C4-2B (cell line): Measurements from ENCODE around the gene NFIA.
"Not testable (repeated sequence)": the region's sequence is repeated elsewhere in the genome, so short reads cannot be mapped to it uniquely, and the experiment has no call there.

Experiments used
- H3K27ac ChIP-seq: fragments of 450-650 bp; 2 replicates; pipeline ENCODE4 v1.5.1; 2017
- ZFX ChIP-seq: fragments of 450-650 bp; IDR thresholded peaks from 2 replicates; pipeline ENCODE4 v1.6.1; 2017
- TF ChIP-seq, protein P1 (sequence below): fragments of 450-650 bp; conservative IDR thresholded peaks from 2 replicates; pipeline ENCODE4 v1.5.1; 2017; ENCODE audit warnings: mild to moderate bottlenecking

NFIA gene

DNA sequence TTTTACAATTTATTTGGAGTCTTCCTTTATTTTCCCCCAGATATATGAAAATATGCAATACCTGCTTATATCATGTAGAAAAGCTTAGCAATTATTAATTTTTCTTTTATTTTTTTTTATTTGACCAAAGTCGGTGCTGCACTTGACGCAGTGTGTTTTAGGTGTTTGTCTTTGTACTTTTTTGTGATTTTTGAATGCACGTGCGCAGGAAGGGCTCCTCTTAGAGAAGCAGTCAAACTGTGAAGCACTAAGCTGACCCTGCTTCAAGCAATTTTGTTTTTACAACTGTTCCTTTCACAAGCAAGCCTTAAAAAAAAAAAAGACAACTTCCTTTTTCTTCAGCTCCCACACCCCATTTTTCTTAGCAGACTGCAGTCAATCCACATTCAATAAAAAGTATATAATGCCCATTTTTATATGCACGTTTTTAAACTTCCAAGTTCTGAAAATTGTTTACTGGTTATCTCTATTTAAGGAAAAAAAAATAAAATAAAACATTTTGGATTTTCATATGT is 375.2 kb downstream of the NFIA start:
- H3K27ac ChIP-seq = no peak overlapping the region
- TF ChIP-seq, protein P1, sequence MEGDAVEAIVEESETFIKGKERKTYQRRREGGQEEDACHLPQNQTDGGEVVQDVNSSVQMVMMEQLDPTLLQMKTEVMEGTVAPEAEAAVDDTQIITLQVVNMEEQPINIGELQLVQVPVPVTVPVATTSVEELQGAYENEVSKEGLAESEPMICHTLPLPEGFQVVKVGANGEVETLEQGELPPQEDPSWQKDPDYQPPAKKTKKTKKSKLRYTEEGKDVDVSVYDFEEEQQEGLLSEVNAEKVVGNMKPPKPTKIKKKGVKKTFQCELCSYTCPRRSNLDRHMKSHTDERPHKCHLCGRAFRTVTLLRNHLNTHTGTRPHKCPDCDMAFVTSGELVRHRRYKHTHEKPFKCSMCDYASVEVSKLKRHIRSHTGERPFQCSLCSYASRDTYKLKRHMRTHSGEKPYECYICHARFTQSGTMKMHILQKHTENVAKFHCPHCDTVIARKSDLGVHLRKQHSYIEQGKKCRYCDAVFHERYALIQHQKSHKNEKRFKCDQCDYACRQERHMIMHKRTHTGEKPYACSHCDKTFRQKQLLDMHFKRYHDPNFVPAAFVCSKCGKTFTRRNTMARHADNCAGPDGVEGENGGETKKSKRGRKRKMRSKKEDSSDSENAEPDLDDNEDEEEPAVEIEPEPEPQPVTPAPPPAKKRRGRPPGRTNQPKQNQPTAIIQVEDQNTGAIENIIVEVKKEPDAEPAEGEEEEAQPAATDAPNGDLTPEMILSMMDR = no peak
- TF ChIP-seq ZFX = no peak

DNA sequence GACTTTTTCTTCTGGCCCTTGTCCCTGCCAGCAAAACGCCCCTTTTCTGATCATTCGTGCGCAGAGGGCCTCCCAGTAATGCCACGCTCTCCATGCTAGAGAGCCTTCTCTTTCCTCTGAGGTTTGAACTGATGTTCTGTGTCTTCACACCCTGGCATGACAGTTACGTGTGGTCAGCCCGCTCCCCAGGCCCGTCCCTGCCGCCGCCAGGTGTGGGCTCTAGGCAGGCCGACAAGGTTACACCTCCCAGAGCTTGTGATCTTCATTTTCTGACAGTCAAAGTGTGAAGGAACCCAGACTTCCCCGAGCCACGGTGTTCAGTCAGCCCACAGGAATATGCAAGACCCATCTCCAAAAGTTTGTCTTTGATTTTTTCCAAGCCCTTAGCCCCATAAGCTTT is 377.0 kb downstream of the NFIA start:
- TF ChIP-seq, protein P1 = no peak
- no peak for TF ChIP-seq ZFX
- H3K27ac ChIP-seq = no peak overlapping the region

DNA sequence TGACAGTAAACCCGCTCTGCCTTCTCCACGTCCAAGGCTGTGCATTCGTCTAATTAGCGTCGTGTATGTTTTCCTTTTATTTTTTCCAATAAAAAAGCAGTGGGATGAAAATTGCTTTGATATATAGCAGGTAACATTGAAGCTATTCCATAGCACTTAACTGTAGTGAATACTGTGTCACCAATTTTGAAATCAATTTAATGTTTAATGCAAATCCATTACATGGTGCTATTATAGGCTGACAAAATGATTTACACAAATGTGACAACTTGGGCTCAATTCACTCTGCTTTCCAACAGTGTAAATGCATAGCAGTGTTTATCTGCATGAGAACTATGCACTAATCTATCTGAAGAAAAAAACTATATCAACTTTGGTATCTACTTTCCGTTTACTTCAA is 377.8 kb downstream of the NFIA start:
- no peak for TF ChIP-seq ZFX
- TF ChIP-seq, protein P1 = no peak
- H3K27ac ChIP-seq = no peak overlapping the region

DNA sequence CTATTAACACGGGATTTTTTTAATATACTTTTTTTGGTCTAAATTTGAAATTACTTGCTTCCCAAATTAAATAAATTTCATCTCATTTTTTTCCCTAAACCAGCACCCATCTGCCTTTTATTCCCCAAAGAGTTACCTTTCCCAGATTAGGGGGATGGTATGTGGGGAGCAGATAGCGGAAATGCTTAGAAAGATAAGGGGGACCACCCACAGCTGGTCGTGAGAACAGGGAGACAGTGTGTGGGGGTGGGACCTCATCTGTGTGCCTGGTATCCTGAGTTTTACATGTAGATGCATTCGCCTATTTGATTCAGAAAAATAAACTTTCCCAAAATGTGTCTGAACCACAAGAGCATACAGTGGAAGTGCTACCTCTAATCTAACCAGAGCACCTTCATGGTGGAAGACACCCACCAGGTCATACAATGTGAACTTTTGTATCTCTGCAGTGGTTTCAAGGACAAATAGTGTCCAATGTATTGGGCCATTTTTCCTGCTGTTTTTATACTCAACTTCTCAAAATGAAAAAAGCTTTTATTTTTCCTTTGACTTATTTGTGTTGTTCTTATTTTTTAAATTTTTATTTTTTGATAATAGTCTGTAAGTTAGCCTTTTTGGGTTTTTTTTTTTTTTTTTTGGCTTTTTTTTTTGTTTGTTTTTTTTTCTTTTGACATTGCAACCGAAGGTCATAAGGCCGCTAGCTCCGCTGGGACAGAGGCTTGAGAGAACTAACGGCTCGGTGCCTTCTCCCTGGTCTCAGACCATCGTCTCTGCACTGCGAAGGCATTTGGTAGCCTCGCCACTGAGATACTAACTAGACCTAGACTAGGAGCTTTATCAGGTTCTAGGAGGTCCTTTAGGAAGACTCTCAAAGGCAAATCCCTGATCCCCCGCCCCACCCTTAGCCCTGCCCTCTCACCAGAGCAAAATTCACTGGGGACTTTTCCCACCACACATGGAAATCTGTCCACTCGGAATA is 379.3 kb downstream of the NFIA start:
- H3K27ac ChIP-seq = no peak overlapping the region
- TF ChIP-seq, protein P1 = no peak
- no peak for TF ChIP-seq ZFX

DNA sequence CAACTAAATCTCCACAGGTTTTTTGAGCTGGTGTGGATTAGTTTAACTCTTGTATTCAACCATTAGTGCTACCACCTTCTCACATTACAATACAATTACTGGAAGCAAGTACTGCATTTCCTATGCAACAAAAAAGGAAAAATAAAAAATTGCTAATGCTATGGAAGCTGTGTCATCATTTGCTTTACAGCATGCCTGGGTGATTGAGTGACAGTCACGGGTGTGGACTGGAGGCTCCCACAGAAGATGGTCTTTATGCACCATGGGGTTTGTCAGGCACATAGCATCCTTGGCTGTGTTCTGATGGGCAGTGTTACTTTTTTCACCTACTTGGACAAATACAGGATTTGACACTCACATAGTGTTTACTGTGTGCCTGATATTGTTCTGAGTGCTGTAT is 380.3 kb downstream of the NFIA start:
- no peak for TF ChIP-seq ZFX
- TF ChIP-seq, protein P1 = no peak

DNA sequence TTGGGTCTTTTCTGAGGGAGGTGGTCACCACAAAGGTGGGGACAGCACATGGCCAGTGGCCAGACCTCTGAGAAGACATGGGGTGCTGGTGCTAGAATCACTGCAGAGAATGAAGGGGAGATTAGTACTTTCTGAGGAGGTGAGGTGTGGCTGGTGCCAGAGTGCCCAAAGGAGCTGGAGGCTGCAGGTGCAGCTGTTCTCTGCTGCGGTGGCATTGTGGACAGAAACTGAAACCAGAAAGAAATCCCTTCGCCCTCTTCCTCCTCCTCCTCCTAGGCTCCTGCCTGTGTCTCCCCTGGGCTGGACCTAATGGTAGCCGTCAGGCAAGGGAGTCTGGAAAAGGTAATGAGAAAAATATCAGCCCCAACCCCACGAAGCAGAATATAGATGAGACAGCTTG is 380.9 kb downstream of the NFIA start:
- no peak overlapping the region for H3K27ac ChIP-seq

More for the DNA sequence above, 380.3 kb downstream of the NFIA start:
- H3K27ac ChIP-seq = no peak overlapping the region

DNA sequence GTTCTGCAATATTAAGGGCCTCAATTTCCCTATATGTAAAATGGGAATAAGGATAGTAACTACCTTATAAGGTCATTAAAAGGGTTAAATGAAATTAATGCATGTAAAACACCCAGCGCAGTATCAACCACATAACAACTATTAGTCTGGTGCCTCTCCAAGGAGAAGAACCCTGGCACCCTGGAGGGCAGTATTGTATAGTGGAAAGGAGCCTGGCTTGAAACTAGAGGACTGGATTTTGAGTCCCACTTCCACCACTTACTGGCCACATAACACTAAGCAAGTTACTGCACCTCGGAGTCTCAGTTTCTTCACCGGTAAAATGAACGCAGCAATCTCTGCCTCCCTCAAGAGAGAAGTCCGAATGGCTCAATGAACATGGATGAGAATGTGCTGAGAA is 385.5 kb downstream of the NFIA start:
- not testable (repeated sequence) for H3K27ac ChIP-seq

More for the DNA sequence above, 380.9 kb downstream of the NFIA start:
- TF ChIP-seq ZFX = no peak
- TF ChIP-seq, protein P1 = no peak
